Chondrocyte (in vitro differentiated cells): ENCODE results near the gene USP2. TPM values are rescaled to one million over a fixed set of nuclear protein-coding genes. Genes with fewer than 3 reads are reported as not detected.
A peak's percentile ranks its signal among the peaks of the same experiment; 100 is the strongest.
"Not testable (repeated sequence)": the region's sequence is repeated elsewhere in the genome, so short reads cannot be mapped to it uniquely, and the experiment has no call there.

Source experiments
- DNase-seq: peaks from one replicate; pipeline ENCODE4 v3.0.0; 2021; ENCODE audit warnings: mixed read lengths, low spot score
- H3K27ac Mint-ChIP-seq: one replicate; pipeline ENCODE4 v1.8.0; 2021; ENCODE audit warnings: mild to moderate bottlenecking, moderate library complexity, mixed read lengths; ENCODE audit not compliant: unreplicated experiment
- H3K27me3 Mint-ChIP-seq: 2 replicates; pipeline ENCODE4 v1.8.0; 2021; ENCODE audit warnings: low read depth, mixed read lengths
- H3K36me3 Mint-ChIP-seq: 2 replicates; pipeline ENCODE4 v1.8.0; 2021; ENCODE audit warnings: low read depth, mixed read lengths
- H3K4me1 Mint-ChIP-seq: 2 replicates; pipeline ENCODE4 v1.8.0; 2021; ENCODE audit warnings: low read depth, mild to moderate bottlenecking, mixed read lengths
- H3K4me3 Mint-ChIP-seq: one replicate; pipeline ENCODE4 v1.8.0; 2021; ENCODE audit warnings: mild to moderate bottlenecking, moderate library complexity, mixed read lengths; ENCODE audit not compliant: unreplicated experiment
- H3K9me3 Mint-ChIP-seq: 2 replicates; pipeline ENCODE4 v1.8.0; 2021; ENCODE audit warnings: low read depth, mixed read lengths
- total RNA-seq: library from RNA; stranded (reverse); gene quantifications from 3 replicates; pipeline ENCODE4 v1.2.1, GENCODE V29; 2021
- TF ChIP-seq, protein P1 (sequence below): fragments of 200-600 bp; sonication (generic); IDR thresholded peaks from 2 replicates; pipeline ENCODE4 v1.5.0; 2021; ENCODE audit warnings: antibody characterized with exemption, mild to moderate bottlenecking, moderate library complexity

Gene USP2
- total RNA-seq, 1 donor from 2014 or later: 4.1 TPM

DNA sequence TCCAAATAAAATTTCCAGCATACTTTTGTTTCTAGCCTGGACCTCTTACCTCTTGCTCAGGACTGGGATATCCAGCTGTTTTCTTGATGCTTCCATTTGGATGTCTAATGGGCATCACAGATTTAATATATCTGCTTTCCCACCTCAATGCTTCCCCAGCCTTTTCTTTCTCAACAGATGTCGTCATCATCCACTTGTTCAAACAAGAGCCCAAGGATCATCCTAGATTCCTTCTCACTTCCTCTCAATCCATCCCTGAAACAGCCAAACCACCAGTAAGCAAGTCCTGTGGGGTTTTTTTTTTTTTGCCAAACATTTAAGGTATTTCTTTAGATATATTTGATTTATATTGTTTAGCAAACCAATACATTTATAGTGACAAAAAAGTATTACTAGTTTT is 29.0 kb upstream of the USP2 start:
- no peak overlapping the region for H3K4me3 Mint-ChIP-seq
- H3K4me1 Mint-ChIP-seq: no peaks in the 10 kb centered on the region
- peaks cover 11% of the 10 kb centered on the region for H3K9me3 Mint-ChIP-seq
- no peak overlapping the region for H3K27ac Mint-ChIP-seq
- TF ChIP-seq, protein P1, sequence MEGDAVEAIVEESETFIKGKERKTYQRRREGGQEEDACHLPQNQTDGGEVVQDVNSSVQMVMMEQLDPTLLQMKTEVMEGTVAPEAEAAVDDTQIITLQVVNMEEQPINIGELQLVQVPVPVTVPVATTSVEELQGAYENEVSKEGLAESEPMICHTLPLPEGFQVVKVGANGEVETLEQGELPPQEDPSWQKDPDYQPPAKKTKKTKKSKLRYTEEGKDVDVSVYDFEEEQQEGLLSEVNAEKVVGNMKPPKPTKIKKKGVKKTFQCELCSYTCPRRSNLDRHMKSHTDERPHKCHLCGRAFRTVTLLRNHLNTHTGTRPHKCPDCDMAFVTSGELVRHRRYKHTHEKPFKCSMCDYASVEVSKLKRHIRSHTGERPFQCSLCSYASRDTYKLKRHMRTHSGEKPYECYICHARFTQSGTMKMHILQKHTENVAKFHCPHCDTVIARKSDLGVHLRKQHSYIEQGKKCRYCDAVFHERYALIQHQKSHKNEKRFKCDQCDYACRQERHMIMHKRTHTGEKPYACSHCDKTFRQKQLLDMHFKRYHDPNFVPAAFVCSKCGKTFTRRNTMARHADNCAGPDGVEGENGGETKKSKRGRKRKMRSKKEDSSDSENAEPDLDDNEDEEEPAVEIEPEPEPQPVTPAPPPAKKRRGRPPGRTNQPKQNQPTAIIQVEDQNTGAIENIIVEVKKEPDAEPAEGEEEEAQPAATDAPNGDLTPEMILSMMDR: no peak
- no peak for DNase-seq
- no peaks in the 10 kb centered on the region for H3K27me3 Mint-ChIP-seq
- peaks cover 4% of the 10 kb centered on the region for H3K36me3 Mint-ChIP-seq

GRCh38 chr11:119409731-119410130 is 28.2 kb upstream of the USP2 start:
- H3K36me3 Mint-ChIP-seq: peaks cover 4% of the 10 kb centered on the region
- TF ChIP-seq, protein P1: no peak
- no peak for DNase-seq
- H3K9me3 Mint-ChIP-seq: peaks cover 11% of the 10 kb centered on the region
- no peaks in the 10 kb centered on the region for H3K27me3 Mint-ChIP-seq
- no peak overlapping the region for H3K27ac Mint-ChIP-seq
- peaks cover 4% of the 10 kb centered on the region for H3K4me1 Mint-ChIP-seq
- no peak overlapping the region for H3K4me3 Mint-ChIP-seq

- Mint-ChIP-seq H3K4me1 (peaks cover 9% of the 10 kb centered on the region), H3K36me3 (peaks cover 3% of the 10 kb centered on the region), H3K9me3 (peaks cover 12% of the 10 kb centered on the region), H3K4me3 (no peak overlapping the region), H3K27me3 (no peaks in the 10 kb centered on the region), H3K27ac (no peak overlapping the region)
- DNase-seq: no peak
- TF ChIP-seq, protein P1: no peak
Observed at GRCh38 chr11:119406005-119406404, 24.5 kb upstream of the USP2 start.

DNA sequence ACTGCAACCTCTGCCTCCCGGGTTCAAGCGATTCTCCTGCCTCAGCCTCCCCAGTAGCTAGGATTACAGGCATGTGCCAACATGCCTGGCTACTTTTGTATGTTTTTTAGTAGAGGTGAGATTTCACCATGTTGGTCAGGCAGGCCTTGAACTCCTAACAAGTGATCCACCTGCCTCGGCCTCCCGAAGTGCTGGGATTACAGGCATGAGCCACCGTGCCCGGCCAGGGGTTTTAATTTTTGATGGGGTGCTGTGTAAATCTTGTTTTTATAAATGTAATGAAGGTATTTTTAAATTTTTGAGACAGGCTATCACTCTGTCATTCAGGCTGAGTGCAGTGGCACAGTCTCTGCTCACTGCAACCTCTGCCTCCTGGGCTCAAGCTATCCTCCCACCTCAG is 24.0 kb upstream of the USP2 start:
- DNase-seq, H3K27ac Mint-ChIP-seq, H3K4me1 Mint-ChIP-seq, H3K4me3 Mint-ChIP-seq, H3K27me3 Mint-ChIP-seq, H3K36me3 Mint-ChIP-seq: not testable (repeated sequence)
- H3K9me3 Mint-ChIP-seq: peaks cover 18% of the 10 kb centered on the region

GRCh38 chr11:119404872-119405271 is 23.4 kb upstream of the USP2 start:
- no peak for DNase-seq

GRCh38 chr11:119403021-119403420 is 21.5 kb upstream of the USP2 start:
- H3K4me1 Mint-ChIP-seq: peaks cover 9% of the 10 kb centered on the region

More at GRCh38 chr11:119404872-119405271, 23.4 kb upstream of the USP2 start:
- Mint-ChIP-seq H3K36me3 (peaks cover 10% of the 10 kb centered on the region), H3K4me3 (no peak overlapping the region), H3K4me1 (peaks cover 9% of the 10 kb centered on the region), H3K27ac (no peak overlapping the region), H3K9me3 (peaks cover 21% of the 10 kb centered on the region), H3K27me3 (peaks cover 3% of the 10 kb centered on the region)
- TF ChIP-seq, protein P1: no peak

More at GRCh38 chr11:119403021-119403420, 21.5 kb upstream of the USP2 start:
- peak overlapping the region; percentile 62 for H3K27ac Mint-ChIP-seq
- H3K27me3 Mint-ChIP-seq: peaks cover 7% of the 10 kb centered on the region
- no peak for DNase-seq
- H3K9me3 Mint-ChIP-seq: peaks cover 37% of the 10 kb centered on the region
- H3K4me3 Mint-ChIP-seq: no peak overlapping the region
- H3K36me3 Mint-ChIP-seq: peaks cover 17% of the 10 kb centered on the region
- TF ChIP-seq, protein P1: no peak
